Amygdala (tissue), 56 donors: Measurements from ENCODE around the gene ECHDC3.
A peak's percentile ranks its signal among the peaks of the same experiment; 100 is the strongest.

Experiments
- DNase-seq, 56 donors: peaks; one replicate each; lab custom pipeline; 2025; lab: John Stamatoyannopoulos, UW

ECHDC3 gene

DNA sequence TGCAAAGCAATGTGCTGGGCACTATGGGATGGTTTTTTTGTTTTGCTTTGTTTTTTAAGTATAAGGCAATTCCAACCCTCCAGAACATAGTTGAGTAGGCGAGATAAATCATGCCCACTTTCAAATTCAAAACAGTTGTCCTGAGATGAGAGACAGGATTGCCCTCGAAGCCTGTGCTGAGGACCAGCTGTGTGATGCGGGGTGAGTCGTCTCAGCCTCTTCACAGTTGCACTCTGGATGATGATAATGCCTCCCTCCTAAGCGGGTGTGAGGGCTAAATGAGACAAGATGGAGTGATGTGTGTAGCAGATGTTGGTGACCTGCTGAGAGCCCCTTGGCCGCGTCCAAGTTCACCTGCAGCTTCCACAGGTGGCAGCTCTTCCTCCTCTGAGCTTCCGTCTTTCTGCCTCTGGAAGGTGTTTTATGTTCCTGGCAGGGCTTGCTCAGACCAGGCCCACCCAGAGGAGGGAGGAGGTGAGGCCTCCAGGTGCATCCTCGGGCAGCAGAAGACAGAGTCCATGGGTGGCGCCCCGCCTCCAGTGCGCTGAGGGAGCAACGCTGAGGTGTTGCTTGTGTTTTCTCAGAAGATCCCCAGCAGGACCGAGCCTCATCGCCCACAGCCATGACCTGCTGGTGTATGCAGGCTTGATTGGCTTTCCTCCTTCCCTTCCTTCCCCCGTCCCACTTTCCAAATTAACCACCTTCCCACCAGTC lies 30.6 kb downstream of the ECHDC3 start:
- DNase-seq = no peak

DNA sequence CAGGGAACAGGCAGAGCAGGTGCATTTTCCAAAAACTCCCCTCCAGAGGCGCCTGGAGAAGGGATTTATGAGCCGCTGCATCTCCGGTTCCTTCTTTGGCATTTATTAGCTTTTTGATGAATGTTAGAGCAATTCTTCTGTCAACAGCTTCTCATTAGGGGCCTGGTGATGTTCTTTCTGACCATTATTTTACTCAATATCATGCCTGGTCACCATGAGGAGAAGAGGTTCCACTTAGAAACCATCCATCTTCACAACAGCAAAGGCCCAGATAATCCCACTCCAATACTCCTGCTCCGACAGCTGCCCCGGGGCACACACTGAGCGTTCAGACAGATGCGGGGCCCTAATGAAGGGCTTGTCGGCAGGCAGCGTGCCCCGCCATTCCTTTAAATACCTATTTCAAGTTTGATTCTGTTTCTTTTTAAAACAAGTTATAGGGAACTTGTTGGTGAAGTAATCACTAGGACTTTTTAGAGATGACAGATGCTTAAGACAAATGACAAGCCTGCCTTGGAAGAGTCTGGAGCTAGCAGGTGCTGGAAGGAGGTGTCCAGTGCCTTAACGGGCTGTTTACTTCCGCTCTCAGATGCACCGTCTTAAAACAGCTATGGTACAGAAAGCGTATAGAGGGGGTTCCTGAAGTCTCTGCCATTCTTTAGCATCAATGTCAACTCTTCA lies 31.7 kb downstream of the ECHDC3 start:
- no peak for DNase-seq

DNA sequence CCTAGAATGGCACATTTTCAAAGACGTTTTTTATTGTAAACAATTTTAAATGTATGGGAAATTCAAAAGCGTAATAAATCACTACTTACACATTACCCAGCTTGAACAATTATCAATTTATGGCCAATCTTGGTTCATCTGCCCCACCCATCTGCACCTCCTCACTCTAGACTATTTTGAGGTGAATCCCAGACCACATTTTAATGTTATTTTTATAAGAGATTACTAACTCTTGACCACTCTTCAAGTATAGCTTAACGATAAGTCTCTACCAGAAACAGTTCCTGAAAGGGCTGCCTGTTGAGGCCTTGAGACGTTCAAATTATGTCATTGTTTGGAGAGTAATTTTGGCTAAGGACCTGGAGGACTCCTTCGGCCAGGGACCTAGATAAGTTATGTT lies 33.2 kb downstream of the ECHDC3 start:
- DNase-seq = no peak

DNA sequence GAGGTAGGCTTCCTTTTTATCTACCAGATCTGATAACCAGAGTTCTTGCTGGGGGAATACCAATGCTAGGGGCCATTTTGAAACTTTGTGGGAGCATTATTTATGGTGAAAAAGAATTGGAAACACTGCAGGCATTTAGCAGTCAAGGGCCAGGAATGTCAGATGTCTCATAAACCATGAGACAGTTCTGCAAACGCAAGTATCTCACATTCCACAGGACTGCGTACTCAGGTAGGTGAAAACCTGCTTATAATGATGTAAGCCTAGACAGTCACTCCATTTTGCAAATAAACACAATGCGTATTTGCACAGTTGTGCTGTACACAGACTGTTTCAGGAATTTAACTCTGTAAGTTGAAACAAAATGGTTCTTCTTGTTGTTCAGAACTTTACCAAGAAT lies 33.9 kb downstream of the ECHDC3 start:
- no peak for DNase-seq

DNA sequence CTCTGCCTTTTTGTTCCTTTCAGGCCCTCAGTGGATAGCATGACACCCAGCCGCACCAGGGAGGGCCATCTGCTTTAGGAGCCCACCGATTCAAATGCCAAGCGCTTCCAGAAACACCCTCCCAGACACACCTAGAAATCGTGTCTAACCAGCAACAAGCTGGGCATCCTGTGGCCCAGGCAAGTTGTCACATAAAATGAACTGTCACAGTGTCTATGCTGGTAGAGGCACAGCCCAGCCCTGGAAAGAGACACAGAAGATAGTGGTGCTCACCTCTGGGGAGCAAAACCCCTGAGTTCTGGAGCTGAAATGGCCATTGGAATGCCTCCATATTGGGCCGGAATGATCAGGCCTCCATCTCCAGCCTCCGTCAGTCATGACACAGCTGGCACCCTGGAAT lies 38.9 kb downstream of the ECHDC3 start:
- no peak for DNase-seq

DNA sequence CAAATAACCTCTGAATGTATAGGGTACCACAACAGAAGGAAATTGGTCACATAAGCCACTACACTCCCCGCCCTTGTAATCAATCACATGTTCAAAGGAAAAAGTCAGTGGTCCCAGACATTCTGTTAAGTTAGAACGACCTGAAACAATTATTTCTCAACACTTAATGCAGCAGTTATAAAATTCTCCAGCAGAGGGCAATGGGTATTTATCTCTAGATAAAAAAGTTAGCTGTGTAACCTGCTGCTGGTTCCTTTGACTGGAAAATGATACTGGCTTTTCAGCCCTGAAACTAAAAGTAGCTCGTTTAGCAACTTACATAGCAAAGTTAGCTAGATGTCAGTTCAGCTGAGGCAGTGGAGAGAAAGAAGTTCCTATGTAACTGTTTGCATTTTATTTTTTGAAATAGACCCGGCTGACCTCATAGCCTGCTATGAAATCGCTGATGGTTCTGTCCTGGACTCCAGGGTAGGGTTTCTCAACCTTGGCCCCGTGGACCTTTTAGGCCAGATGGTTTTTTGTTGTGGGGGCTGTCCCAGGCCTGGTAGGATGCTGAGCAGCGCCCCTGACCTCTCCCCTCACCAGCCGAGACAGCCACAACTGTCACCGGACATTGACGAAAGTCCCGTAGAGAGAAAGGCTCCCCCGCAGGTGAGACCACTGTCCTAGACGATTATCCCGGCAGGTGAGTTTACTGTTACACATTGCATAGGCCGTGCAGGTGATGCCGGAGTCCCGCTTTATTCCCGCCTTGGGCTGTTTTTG lies 40.8 kb downstream of the ECHDC3 start:
- no peak for DNase-seq

DNA sequence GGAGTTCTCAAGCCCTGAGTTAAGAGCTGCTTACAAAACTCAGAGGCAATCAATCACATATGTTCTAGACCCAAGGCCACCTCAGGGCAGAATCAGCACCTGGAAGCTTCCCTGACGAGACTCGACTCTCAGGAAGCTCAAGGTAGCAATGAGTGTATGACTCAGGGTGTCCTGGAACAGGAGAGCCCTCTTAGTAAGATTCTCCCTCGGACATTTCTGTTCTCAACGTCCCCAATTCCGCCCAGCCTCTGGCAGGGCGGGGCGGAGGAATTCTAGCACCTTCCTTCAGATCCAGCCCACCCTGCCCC lies 41.3 kb downstream of the ECHDC3 start:
- DNase-seq = no peak

DNA sequence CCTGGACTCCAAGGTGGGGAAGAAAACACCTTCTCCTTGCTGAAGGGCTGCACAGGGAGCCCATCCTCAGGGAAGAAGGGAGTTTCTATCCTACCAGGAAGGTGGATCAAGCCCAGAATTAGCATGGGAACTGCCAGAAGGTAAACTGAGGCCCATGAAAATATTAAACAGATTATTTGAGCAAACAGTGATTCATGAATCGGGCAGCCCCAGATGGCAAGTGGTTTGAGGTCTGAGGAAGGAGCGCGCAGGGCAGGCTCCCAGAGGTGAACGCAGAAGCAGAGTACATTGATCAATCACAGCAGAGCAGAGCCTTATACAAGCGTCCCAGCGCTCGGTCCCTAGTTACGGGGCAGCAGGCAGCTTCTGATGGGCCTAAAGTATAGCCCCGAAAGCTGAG lies 45.2 kb downstream of the ECHDC3 start:
- DNase-seq = no peak

DNA sequence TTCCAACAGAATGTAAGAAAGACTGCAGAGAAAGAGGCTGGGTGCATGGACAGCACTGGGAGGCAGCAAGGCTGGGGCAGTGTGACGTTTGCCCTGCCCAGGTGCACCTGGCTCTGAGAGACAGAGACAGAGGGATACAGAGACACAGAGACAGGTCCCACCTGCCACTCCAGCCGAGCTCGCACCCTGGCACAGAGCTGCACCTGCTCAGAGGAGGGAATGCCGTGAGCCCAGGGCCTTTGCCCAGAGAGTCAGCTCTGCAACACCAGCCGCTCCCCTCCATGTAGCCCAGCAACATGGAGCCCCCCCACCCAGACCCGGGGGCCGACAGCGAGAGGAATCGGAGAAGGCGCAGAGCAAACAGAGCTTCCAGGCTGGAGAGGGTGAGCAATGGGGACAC lies 45.7 kb downstream of the ECHDC3 start:
- DNase-seq = no peak

DNA sequence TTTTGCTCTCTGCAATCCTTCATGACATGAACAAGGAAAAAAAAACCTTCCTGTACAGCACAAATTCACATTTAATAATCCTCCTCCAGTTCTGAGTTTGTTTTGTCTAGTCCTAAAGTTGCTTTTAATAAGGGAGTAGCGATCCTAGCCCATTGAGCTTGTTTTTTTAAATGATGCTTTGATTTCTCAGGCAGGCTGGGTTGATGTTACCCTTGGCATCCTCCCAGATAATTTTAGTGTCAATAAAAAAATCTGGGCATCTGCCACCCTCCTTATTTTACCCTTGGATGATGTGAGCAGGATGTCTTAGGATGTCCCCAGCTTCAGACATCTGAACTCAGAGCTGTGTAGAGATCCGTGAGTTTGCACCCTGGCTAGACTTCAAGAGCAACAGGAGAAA lies 47.1 kb downstream of the ECHDC3 start:
- no peak for DNase-seq

DNA sequence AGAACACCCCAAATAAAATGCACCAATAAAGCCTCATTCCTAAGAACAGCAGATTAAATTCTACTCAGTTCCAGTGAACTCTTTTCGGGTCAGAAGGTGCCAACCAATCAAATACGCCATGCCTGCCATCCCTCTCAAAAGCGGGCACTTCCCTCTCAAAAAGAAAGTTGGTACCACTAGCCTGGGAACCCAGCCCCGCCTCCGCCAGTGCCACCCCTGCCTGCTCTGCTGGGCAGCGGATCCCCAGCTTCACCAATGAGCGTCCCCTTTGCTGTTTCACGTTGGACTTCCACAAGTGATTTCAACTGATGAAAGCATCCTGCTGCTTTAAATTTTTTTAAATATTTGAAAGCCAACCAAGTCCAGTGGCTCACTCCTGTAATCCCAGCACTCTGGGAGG lies 47.8 kb downstream of the ECHDC3 start:
- DNase-seq = no peak

DNA sequence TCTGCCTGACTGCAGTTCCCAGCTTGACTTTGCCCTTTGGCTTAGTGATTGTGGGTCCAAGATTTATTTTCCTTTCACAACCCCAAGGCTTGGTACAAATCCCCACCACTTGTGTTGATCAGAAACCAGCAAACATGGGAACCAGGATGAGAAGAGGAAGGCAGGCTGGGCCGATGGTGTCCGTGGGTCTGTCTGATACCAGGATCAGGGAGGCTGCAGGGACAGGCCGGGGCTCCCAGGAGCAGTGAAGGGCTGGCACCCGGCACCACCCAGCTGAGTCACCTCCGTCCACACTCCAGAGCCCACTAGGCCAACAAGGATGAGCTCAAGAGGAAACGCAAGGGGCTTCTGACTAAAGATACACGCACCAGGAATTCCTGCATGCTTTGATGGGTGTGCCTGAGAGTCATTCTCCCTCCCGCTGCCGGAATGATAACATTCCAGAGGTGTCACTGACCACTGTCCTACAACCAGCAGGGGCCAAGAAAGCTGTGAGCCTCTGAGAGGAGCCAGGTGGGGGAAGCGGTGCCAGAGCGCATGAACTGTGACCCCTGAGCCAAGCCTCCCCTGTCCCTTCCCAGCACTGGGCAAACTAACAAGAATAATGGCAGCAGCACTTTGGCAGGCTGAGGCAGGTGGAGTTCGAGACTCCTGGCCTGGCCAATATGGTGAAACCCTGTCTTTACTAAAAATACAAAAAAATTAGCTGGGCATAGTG lies 51.7 kb downstream of the ECHDC3 start:
- no peak for DNase-seq

DNA sequence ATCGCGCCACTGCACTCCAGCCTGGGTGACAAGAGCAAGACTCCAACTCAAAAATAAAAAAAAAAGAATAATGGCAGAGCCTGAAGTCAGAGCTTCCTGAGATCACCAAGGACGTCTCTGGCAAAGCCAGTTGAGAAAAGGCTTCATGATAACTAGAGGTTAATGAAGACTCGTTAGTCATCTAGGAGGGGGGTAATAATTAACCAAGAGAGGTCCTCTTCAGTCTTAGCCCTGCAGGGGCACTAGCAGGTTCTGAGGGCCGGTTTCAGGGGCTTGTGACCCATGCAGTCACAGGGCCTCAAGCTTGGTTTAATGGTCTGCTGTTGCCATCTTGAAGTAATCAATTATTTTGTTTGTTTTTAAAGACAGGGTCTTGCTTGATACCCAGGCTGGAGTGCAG lies 52.4 kb downstream of the ECHDC3 start:
- no peak for DNase-seq

DNA sequence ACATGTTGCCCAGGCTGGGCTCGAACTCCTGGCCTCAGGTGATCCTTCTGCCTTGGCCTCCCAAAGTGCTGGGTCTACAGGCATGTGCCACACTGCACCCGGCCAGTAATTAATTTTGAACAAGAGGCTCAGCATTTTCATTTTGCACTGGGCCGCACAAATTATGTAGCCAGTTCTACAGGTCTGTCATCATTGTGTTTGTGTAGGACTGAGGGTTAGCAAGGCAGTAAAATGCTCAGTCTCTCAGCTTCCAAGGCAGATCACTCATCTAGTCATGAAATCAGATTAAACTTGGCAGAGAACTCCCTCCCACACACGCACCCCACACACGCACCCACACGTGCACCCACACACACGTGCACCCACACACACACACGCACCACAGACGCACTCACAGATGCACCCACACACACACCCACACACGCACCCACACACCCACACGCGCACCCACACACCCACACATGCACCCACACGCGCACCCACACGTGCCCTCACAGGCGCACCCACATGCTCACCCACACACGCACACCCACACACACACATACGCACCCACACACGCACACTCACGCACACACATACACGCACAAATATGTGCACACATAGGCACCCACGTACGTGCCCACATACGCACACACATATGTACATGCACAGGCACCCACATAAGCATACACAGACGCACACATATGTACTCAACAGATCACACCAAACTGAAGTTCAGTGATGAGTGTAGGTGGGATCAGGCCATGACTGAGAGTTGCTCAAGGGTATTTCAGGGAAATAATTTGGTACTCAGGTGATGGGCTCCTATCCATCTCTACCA lies 53.1 kb downstream of the ECHDC3 start:
- DNase-seq = peak in 3 of 56 donors; percentile 5 to 45 (median 12)

DNA sequence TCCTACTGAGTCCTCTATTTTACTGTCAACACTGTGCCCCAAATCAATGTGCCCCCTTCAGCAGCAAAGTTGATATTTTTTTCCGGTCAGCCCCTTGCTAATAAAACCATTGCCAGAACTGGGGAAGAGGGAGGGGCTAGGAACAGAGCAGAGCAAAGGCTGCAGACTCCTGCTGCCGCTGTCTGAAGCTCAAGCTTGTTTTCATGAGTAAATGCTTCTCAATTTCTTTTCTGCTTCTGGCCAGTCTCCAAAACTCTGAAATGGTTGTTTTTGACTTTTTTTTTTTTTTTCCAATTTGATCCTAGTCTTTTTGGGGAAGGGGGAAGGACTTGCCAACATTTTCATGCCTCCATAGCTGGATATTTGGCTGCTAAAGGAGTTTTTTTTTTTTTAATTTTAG lies 54.3 kb downstream of the ECHDC3 start:
- no peak for DNase-seq

DNA sequence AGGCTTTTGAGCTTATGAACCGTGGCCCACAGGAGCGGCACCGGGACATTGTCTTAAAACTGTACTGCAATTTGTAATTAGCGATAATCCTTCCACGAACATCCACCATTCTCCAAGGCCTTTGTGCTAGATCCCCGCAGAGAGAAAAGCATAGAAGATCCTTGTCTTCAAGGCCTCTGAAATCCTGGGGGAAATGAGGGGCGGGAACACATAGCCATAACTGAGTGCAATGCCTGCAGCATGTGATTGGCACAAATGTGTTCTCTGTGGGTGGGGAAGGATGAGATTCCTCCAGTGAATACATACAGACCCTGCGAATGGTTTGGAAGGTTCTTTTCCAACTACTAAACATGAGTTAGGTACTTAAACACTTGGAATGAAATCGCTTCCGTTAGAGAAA lies 55.1 kb downstream of the ECHDC3 start:
- no peak for DNase-seq

DNA sequence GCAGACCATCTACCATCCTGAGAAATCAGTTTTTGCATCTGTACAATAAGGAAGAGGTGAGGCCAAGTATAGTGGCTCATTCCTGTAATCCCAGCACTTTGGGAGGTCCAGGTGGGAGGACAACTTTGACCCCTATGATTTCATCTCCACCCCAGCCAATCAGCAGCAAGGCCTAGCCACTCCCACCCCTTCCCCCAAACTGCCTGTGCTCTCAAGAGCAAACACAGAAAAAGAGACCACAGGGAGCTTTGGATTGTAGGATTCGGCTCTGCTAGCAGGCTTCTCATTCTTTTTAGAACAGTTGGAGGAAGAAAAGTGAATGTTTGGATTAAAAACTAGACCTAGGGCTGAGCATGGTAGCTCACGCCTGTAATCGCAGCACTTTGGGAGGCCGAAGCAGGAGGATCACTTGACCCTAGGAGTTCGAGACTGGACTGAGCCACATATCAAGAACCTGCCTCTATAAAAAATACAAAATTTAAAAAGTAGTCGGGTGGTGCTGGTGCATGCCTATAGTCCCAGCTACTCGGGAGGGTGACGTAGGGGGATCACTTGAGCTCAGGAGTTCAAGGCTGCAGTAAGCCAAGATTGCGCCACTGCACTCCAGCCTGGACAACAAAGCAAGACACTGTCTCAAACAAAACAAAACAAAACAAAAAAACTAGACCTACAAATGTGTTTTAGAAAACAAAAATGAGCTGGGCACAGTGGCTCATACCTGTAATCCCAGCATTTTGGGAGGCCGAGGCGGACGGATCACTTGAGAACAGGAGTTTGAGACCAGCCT lies 55.9 kb downstream of the ECHDC3 start:
- DNase-seq = no peak

DNA sequence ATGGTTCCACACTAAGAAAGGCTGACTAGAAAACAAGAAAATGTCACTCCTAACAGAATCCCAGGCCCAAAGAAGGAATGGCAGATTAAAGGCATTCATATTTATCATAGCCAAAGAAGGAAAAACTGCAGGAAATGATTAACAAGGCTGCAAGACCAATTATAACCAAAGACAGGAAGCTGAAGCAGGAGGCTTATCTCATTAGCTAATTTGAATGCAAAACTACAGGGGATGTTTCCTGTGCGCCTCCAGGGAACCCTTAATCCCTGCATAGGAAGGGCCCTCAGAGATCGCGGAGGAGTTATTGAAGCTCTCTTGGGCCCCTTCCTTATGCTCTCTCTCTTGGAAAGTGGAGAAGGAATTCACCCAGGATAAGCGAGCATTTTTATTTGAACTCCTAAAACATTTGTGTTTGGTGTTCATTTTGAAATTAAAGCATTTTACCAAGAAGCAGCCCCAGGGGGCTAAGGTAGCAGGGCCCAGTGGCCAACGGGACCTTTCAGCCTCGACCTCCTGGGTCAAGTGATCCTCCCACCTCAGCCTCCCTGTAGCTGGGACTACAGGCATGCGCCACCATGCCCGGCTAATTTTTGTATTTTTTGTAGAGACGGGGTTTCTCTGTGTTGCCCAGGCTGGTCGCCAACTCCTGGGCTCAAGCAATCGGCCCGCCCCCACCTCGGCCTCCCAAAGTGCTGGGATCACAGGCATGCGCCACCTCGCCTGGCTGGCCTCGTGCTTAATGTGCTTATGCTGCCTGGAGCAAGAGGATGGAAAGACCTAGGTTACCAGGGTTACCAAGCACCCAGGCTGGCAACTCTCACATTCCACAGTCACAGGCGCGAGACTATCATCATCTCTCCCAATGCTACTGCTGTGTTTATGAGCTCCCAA lies 56.9 kb downstream of the ECHDC3 start:
- peak in 2 of 56 donors; percentile 2 to 7 for DNase-seq

DNA sequence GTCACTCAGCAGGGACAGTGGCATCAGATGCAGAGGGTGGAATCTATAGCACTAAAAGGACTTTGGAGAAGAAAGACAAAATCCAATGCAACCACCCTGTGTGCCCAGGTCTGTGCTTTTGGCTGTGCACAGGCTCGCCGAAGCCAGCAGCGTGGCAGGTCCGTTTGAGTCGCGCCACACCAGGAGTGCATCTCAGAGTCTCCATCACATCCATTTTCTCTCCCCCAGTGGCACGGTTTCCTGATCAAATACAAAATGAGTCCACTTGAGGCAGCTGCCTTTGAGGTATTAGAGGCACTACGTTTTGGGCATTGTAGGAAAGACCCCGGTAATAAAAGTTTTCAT lies 57.5 kb downstream of the ECHDC3 start:
- DNase-seq = no peak
